Astrocyte (in vitro differentiated cells and primary cell): ENCODE results near the gene SERPINE2. TPM values are rescaled to one million over a fixed set of nuclear protein-coding genes. Genes with fewer than 3 reads are reported as not detected.
A peak's percentile ranks its signal among the peaks of the same experiment; 100 is the strongest.

Experiments
- DNase-seq: peaks from one replicate; pipeline ENCODE4 v3.0.0-alpha.2; 2010; ENCODE audit warnings: low read depth
- FAIRE-seq: peaks from 2 replicates; lab custom pipeline; 2011; peaks lifted over from hg19 to GRCh38; lab: Jason Lieb, UNC
- H2AFZ ChIP-seq: 2 replicates; pipeline ENCODE4 v1.6.0; 2012; ENCODE audit warnings: low read depth, low read length, inconsistent platforms
- H3K27ac ChIP-seq: 2 replicates; pipeline ENCODE4 v1.5.1; 2011; ENCODE audit warnings: low read depth, low read length, inconsistent platforms
- H3K27me3 ChIP-seq: 2 replicates; pipeline ENCODE4 v1.6.0; 2011; ENCODE audit warnings: low read length, inconsistent platforms; ENCODE audit not compliant: insufficient read depth
- H3K36me3 ChIP-seq: 2 replicates; pipeline ENCODE4 v1.5.1; 2011; ENCODE audit warnings: low read length, inconsistent platforms; ENCODE audit not compliant: insufficient read depth
- H3K4me1 ChIP-seq: 2 replicates; pipeline ENCODE4 v1.5.1; 2011; ENCODE audit warnings: low read length, inconsistent platforms; ENCODE audit not compliant: insufficient read depth
- H3K4me2 ChIP-seq: 2 replicates; pipeline ENCODE4 v1.6.0; 2012; ENCODE audit warnings: low read length, inconsistent platforms
- H3K4me3 ChIP-seq: 2 replicates; pipeline ENCODE4 v1.5.1; 2011; ENCODE audit warnings: low read depth, mild to moderate bottlenecking, low read length, inconsistent platforms; ENCODE audit not compliant: insufficient read depth
- H3K79me2 ChIP-seq: 2 replicates; pipeline ENCODE4 v1.6.0; 2012; ENCODE audit warnings: mild to moderate bottlenecking, low read length, inconsistent platforms; ENCODE audit not compliant: insufficient read depth
- H3K9ac ChIP-seq: 2 replicates; pipeline ENCODE4 v1.6.0; 2012; ENCODE audit warnings: mild to moderate bottlenecking, low read length, inconsistent platforms
- H3K9me3 ChIP-seq: 2 replicates; pipeline ENCODE4 v1.5.1; 2012; ENCODE audit warnings: low read depth, mild to moderate bottlenecking, low read length, inconsistent platforms; ENCODE audit not compliant: insufficient read depth
- H4K20me1 ChIP-seq: 2 replicates; pipeline ENCODE4 v1.6.0; 2012; ENCODE audit warnings: low read length, inconsistent platforms; ENCODE audit not compliant: insufficient read depth
- H3K27ac Mint-ChIP-seq: one replicate; pipeline ENCODE4 v1.8.0; 2021; ENCODE audit warnings: mild to moderate bottlenecking, mixed read lengths; ENCODE audit not compliant: unreplicated experiment
- H3K27me3 Mint-ChIP-seq: one replicate; pipeline ENCODE4 v1.8.0; 2021; ENCODE audit warnings: low read depth, mixed read lengths; ENCODE audit not compliant: unreplicated experiment
- H3K36me3 Mint-ChIP-seq: one replicate; pipeline ENCODE4 v1.8.0; 2021; ENCODE audit warnings: low read depth, mixed read lengths; ENCODE audit not compliant: unreplicated experiment
- H3K4me1 Mint-ChIP-seq: one replicate; pipeline ENCODE4 v1.8.0; 2021; ENCODE audit warnings: low read depth, mixed read lengths; ENCODE audit not compliant: unreplicated experiment
- H3K4me3 Mint-ChIP-seq: one replicate; pipeline ENCODE4 v1.8.0; 2021; ENCODE audit warnings: mild to moderate bottlenecking, moderate library complexity, mixed read lengths; ENCODE audit not compliant: unreplicated experiment
- H3K9me3 Mint-ChIP-seq: one replicate; pipeline ENCODE4 v1.8.0; 2021; ENCODE audit warnings: mild to moderate bottlenecking, mixed read lengths; ENCODE audit not compliant: unreplicated experiment
- CTCF ChIP-seq: IDR thresholded peaks from 2 replicates; pipeline ENCODE4 v1.5.1; 2011; ENCODE audit warnings: low read depth, mild to moderate bottlenecking, inconsistent platforms, low read length, moderate library complexity; ENCODE audit not compliant: insufficient read depth
- EZH2 ChIP-seq: IDR thresholded peaks from 2 replicates; pipeline ENCODE4 v1.6.1; 2012; ENCODE audit warnings: mild to moderate bottlenecking, low read length, inconsistent platforms; ENCODE audit not compliant: insufficient read depth
- total RNA-seq: library from RNA; stranded (reverse); gene quantifications from 2 replicates; pipeline ENCODE4 v1.2.1, GENCODE V29; 2021

Gene SERPINE2
- total RNA-seq, 1 donor from 2014 or later = 375 TPM

DNA sequence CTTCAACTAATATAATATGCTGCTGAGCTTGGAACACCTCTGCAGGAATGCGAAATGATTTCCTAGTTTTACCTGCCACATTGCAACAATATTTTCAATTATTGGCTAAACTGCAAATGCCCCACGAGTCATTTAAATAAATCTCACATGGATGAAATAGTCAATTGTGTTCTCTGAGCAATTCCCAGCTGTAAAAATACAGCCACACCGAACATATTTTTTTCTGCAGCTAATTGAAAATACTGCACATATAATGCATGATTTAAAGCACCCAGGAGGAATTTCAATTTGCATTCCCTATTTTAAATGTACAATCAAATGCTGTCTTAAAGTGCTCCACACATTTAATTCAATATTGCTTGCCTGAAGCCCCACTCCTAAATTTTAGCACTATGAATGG, 18.6 kb downstream of the SERPINE2 start:
- FAIRE-seq = no peak

DNA sequence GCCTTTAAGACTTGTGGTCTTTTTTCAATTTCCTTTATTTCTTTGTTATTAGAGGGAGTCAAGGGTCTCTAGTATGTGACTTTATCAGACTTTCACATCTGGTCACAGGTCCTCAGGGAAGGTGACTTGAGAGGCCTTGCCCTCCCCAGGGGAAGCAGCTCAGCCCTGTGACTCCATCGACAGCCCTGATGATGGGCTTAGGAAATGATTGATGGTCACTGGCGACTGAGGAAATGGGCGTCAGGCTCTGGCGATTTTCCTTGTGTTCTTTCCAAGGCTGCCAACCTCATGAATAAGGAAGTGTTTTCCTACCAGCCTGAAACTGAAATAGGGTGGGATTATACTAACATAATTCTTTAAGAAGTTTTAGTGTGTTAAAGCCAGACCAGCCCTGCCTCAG, 21.1 kb downstream of the SERPINE2 start:
- peaks cover 15% of the 10 kb centered on the region for H3K79me2 ChIP-seq
- TF ChIP-seq CTCF = no peak
- TF ChIP-seq EZH2 = no peak
- Mint-ChIP-seq H3K36me3 (no peaks in the 10 kb centered on the region), H3K27me3 (no peaks in the 10 kb centered on the region), H3K4me1 (peaks cover 3% of the 10 kb centered on the region), H3K27ac (no peak overlapping the region), H3K9me3 (no peaks in the 10 kb centered on the region), H3K4me3 (no peak overlapping the region)
- no peak overlapping the region for H3K4me2 ChIP-seq
- H3K27me3 ChIP-seq = no peaks in the 10 kb centered on the region
- no peaks in the 10 kb centered on the region for H3K4me1 ChIP-seq
- FAIRE-seq (no peak), DNase-seq (no peak)
- H4K20me1 ChIP-seq = peaks cover 21% of the 10 kb centered on the region
- no peak overlapping the region for H2AFZ ChIP-seq
- H3K4me3 ChIP-seq = no peak overlapping the region
- H3K9me3 ChIP-seq = no peaks in the 10 kb centered on the region
- H3K36me3 ChIP-seq = no peaks in the 10 kb centered on the region
- H3K9ac ChIP-seq = no peak overlapping the region
- no peak overlapping the region for H3K27ac ChIP-seq

More for the DNA sequence above, 18.6 kb downstream of the SERPINE2 start:
- H3K27me3 Mint-ChIP-seq = no peaks in the 10 kb centered on the region
- H3K4me2 ChIP-seq = no peak overlapping the region
- H3K36me3 ChIP-seq = no peaks in the 10 kb centered on the region
- H4K20me1 ChIP-seq = peaks cover 9% of the 10 kb centered on the region
- H3K27me3 ChIP-seq = no peaks in the 10 kb centered on the region
- H3K9ac ChIP-seq = no peak overlapping the region
- no peak overlapping the region for H3K27ac ChIP-seq
- no peak for TF ChIP-seq CTCF
- TF ChIP-seq EZH2 = no peak
- H3K4me3 ChIP-seq = no peak overlapping the region
- H3K9me3 Mint-ChIP-seq = no peaks in the 10 kb centered on the region
- no peaks in the 10 kb centered on the region for H3K4me1 ChIP-seq
- peaks cover 6% of the 10 kb centered on the region for H3K4me1 Mint-ChIP-seq
- H3K36me3 Mint-ChIP-seq = peaks cover 3% of the 10 kb centered on the region
- no peak overlapping the region for H3K27ac Mint-ChIP-seq
- no peak for DNase-seq
- H2AFZ ChIP-seq = no peak overlapping the region
- H3K4me3 Mint-ChIP-seq = no peak overlapping the region
- peaks cover 13% of the 10 kb centered on the region for H3K79me2 ChIP-seq
- no peaks in the 10 kb centered on the region for H3K9me3 ChIP-seq

- no peaks in the 10 kb centered on the region for H3K36me3 Mint-ChIP-seq
- no peak for DNase-seq
Measured at GRCh38 chr2:224016963-224017362, 22.1 kb downstream of the SERPINE2 start.

More at GRCh38 chr2:224016963-224017362, 22.1 kb downstream of the SERPINE2 start:
- H3K4me1 Mint-ChIP-seq = peaks cover 3% of the 10 kb centered on the region
- Histone ChIP-seq H3K9me3 (no peaks in the 10 kb centered on the region), H3K4me1 (no peaks in the 10 kb centered on the region), H4K20me1 (peaks cover 21% of the 10 kb centered on the region), H3K36me3 (no peaks in the 10 kb centered on the region), H3K4me3 (no peak overlapping the region), H3K79me2 (peaks cover 15% of the 10 kb centered on the region), H3K27me3 (no peaks in the 10 kb centered on the region), H2AFZ (no peak overlapping the region), H3K4me2 (no peak overlapping the region), H3K27ac (no peak overlapping the region), H3K9ac (no peak overlapping the region)
- H3K9me3 Mint-ChIP-seq = no peaks in the 10 kb centered on the region
- TF ChIP-seq EZH2 (no peak), CTCF (no peak)
- no peaks in the 10 kb centered on the region for H3K27me3 Mint-ChIP-seq
- FAIRE-seq = peak; percentile 17
- no peak overlapping the region for H3K4me3 Mint-ChIP-seq
- H3K27ac Mint-ChIP-seq = no peak overlapping the region
